ENCODE data around the gene NTNG2.

DNA sequence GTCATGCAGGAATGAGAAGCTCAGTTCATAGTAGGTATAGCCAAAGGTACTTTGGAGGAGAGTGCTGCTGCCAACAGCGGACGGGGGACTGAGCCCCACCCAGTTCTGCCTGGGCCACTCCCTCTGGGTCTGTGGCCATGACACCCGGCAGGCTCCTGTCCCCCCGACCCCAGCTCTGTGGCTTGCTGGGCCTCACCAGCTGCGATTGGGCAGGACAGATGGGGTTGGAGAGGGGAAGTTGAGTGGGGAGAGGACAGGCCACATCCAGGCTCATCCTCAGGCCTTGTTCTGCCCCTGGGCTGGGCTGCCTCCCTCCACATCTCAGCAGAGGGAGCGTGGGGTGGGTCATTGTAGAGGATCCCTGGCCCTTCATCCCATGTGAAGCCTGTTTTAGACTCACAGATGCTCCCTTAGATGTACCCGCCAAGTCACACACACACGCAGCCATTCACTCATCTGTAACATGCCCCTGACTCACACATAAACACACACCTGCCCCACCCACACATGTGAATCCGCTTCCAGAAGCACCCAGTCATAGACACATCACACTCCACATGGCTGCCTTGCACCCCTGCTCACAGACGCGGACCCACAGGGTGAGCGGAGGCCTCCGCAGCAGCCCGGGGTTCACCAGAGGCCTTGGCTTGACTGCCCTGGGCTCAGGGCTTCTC lies 48.8 kb downstream of the NTNG2 start:
- TF ChIP-seq, protein P1, sequence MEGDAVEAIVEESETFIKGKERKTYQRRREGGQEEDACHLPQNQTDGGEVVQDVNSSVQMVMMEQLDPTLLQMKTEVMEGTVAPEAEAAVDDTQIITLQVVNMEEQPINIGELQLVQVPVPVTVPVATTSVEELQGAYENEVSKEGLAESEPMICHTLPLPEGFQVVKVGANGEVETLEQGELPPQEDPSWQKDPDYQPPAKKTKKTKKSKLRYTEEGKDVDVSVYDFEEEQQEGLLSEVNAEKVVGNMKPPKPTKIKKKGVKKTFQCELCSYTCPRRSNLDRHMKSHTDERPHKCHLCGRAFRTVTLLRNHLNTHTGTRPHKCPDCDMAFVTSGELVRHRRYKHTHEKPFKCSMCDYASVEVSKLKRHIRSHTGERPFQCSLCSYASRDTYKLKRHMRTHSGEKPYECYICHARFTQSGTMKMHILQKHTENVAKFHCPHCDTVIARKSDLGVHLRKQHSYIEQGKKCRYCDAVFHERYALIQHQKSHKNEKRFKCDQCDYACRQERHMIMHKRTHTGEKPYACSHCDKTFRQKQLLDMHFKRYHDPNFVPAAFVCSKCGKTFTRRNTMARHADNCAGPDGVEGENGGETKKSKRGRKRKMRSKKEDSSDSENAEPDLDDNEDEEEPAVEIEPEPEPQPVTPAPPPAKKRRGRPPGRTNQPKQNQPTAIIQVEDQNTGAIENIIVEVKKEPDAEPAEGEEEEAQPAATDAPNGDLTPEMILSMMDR (IDR thresholded peaks at IDR 0.05): no peak
- no peak for TF ChIP-seq POLR2A (IDR thresholded peaks at IDR 0.05)
